LHCN-M2 (cell line): Measurements from ENCODE around the gene SPOP. TPM values are rescaled to one million over a fixed set of nuclear protein-coding genes. Genes with fewer than 3 reads are reported as not detected.
"Not testable (repeated sequence)": the region's sequence is repeated elsewhere in the genome, so short reads cannot be mapped to it uniquely, and the experiment has no call there.

Experiments
- DNase-seq: peaks from one replicate; pipeline ENCODE4 v3.0.0-alpha.2; 2012; ENCODE audit warnings: low read depth
- total RNA-seq: library from RNA; depleted of rRNA; stranded (reverse); fragments of >200 nt; gene quantifications from 2 replicates; pipeline ENCODE4 v1.2.3, GENCODE V29; 2014

Gene SPOP
- total RNA-seq, 1 experiment from 2014 or later: 32.7 TPM

DNA sequence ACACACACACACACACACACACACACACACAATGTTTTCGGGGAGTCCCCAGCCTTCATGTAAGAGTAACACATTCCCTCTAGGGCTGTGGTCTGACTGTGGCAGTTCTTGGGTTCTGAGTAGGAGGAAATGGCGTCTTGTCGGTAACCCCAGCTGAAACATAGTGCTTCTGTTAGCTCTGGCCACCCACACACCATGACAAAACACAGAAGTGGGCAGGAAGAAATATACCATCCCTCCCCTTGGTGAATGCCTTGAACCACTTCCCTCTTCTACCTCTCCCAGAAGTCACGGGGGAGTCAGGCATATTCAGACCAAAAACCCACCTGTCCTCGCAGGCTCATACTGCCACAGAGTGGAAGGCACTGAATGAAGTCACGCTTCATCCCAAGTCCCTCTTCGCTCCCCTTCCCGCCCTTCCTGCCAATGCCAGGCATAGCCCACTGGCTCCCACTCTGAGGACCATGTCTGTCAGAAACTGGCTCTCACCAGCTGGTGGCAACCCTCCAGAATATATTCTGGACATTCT, 18.4 kb upstream of the SPOP start:
- DNase-seq: no peak

DNA sequence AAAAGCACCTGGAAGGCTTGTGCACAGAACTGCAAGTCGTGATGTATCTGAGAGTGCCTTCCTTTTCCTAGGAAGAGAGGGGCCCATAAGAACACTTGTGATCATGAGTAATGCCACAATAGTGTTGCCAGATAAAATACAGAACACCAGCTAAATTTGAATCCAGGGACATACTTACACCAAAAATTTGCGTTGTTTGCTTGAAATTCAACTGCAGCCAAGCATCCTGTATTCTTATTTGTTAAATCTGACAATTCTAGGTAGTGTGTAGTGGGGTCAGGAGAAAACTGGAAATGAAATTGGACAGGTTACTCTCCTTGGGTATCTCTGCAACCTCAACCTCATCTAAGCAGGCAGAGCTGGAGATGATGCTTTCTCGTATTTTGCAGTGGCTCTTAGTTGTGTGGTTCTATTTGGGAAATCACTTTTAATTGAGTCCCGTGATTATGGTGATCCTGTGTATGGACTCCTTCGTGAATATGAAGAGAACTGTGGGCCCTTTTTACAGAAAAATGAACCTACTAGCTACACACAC, 17.9 kb upstream of the SPOP start:
- DNase-seq: no peak

DNA sequence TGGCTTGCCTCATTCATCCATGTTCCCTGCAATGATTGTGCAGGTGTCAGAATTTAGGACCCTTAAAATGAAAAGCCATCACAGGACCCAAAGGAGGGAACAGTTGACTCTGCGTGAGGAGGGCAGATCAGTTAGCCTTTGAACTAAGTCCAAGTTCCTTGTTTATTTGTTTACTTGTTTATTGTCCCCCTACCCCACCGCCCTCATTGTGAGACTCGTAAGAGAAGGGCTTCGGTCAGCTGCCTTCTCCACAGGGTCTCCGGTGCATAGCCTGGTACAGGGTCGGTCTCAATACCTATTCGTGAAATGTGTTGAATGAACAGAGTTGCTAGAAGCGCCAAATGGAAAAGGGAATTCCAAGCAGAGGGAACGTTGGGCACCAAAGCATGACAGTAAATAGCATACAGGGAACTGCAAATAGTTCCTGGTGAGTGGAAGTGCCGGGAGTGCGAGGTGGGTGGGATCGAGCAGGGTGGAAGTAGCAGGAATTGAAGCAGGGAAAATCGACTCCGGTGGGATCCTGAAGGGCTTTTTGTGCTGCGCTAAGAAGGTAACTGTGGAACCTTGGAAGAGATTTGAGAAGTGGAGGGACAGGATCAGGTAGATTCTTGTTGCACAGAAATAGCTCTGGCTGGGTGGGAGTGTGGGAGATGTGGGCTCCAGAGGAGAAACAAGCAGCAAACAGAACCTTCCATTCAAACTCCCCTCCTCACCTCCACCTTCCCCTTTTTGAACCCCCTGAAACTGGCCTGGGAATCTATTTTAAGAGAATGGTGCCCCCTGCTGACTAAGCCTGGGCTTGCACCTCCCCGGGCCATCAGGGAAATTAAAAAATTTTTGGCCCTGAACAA, 17.2 kb upstream of the SPOP start:
- DNase-seq: no peak

DNA sequence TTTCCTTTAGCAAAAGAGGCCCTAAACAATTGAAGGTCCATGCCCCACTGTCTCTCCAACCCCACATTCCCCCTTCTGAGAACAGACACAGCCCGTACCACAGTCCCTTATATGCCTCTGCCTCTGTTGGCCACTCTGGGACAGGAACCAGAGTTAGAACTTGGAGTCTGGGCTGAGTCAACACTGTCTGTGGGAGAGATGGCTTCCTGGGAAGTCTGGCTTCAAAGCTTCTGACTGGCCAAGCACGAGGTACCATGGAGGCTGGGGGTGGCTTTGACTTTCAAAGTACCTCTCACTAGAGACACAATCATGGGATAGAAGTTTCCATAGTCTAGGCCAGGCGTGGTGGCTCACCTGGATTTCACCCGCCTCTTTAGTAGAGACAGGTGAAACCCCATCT, 14.9 kb upstream of the SPOP start:
- DNase-seq: no peak

DNA sequence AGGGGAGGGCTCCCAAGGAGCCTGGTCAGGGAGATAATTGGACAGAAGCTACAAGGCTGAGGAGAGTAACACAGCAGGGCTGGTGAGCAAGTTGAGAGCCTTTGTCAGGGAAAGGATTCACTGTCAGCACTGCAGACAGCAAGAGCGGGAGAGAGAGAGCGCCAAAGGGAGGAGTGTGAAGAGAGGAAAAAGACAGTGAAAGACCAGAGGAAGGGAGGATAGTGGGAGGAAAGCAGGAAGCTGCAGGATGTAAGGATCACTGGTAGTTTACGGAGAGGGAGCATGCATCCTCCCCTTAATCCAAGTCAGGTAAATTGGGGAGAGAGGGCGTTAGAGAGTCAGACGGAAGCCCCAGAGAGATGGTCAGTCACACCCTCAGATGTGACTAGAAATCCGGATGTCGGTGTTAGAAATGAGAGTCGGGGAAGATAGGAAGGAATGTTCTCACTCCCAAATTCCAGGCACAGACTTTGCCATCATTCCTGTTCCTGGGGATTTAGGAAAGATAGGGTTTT, 13.8 kb upstream of the SPOP start:
- DNase-seq: no peak

DNA sequence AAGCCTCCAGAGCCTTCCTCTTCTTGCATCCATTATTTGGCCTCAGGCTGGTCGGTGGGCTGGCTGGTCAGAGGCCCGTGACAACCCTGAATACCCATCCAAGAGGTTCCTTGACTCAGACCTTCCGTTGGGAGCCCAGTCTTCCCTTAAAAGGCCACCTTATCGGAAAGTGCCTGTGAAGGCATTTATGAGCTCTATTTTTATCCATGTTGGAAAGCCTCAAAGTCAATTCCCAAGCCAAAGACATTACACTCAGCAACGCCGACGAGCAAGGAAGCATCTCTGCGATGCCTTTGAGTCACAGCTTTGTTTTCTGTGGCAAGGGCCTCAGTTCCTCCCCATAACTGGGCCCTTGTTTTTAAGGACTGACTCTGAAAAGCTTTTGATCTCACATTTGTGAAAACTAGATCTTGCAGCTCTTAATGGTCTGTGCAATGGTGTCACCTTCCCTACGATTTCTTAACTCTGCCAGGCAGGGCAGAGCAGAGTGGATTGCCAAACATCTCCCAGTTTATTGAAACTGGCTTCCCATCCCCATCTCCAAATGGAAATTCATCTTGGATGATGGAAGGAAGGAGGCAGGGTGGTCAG, 13.3 kb upstream of the SPOP start:
- DNase-seq: no peak

DNA sequence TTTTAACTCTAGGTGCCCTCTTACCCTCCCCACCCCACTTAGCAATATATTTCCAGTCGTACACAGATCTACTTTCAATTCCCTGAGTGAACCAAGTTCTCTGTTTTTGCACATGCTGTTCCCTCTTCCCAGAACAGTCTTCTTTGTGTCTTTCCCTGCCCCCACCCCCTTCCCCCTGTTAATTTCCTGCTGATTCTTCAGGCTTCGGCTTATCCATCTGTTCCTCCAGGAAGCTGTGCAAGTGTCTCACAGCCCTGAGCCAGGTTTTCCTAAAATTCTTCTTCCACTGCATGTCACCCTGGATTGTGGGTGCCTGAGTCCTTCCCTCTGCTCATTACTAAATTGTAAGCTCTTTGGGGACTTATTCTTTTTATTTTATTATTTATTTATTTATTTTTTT, 12.4 kb upstream of the SPOP start:
- no peak for DNase-seq

DNA sequence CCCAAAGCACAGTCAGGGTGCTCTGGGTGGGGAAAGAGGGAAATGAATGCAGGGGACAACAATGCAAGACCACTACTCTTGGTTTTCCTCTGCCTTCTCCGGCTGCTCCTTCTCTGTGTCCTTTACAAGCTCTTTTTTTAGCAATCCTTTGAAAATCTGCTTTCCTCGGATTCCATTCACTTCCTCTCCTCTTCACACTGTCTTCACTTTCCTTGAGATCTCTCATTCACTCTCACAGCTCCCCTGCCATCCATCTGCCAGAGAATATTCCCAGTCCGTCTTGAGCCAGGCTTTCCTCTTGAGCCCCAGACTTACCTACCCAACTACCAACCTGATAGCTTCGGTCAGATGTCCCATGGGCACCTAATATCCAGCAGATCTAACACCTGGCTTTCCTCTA, 11.0 kb upstream of the SPOP start:
- DNase-seq: no peak

DNA sequence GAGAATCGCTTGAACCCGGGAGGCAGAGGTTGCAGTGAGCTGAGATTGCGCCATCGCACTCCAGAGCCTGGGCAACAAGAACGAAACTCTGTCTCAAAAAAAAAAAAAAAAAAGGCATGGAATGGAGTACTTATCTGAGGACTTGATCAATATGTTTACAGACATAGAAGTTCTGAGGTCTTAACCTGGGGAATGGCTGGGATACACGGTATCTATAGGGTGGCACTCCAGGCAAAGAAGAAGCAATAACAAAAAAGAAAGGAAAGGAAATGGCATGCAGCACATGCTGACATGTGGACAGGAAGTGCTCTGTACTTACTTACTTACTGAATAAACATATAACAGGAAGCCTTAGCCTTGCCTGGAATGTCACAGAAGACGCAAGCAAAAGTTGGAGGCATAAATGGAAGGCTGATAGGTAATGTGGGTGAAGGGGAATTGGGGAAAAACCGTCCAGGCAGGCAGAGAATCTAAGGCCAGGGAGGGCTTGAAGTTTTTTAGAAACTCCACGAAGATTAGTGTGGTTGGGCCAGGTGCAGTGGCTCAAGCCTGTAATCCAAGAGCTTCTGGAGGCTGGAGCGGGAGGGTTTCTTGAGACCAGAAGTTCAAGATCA, 10.1 kb upstream of the SPOP start:
- peak; percentile 29 for DNase-seq

DNA sequence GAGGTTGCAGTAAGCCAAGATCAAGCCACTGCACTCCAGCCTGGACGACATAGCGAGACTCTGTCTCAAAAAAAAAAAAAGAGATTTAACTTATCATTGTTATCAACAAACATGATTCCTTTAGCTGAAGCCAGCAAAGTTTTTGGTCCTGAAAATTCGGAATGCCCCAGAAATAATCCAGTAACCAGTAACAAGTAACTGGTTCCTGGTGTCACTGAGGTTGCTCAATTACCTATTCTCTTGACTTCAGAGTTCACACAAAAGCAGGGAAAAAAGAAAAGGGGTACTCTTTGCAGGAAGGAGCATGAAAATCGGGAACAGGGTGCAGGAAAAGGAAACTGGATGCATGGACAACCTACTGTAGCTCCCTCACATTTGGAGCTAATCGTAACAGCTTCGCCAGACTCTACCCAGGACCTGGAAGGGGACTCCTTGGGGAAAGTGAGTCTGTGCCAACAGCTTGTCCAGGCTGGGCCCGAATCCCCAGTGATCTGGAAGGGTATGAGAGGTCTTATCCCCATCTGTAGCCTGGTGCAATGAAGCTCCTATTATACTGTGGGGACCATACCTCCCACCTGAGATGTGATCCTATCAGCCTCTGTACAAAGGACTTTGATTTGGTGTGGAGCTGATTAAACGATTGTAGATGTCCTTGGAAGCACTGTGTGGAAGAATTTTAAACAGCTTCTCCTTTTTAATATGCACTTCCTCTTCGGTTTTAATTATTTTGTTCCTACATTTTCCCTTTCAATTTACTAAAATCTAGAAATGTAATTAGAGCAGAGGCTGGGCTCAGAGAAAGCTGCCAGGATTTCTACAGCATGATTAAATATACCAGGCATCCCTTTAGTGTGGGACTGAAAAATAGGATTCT, 3.4 kb upstream of the SPOP start:
- no peak for DNase-seq

DNA sequence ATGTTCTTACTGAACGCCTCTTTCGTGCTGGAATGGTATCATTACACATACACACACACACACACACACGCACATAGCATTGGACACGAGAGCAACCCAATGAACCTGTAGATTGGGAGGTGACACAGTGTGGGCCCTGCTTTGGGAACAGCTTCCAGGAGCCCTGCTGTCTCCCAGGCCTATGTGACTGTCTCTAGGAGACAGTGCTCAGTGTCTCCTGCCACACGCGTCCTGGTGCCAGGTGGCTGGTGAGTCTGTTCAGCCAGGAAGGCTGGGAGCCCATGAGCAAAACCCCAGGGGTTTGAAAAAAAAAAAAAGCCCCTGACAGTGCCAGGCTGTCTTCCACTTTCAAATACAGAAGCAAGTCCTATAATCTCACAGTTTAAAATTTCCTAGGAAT, 2.4 kb upstream of the SPOP start:
- no peak for DNase-seq

DNA sequence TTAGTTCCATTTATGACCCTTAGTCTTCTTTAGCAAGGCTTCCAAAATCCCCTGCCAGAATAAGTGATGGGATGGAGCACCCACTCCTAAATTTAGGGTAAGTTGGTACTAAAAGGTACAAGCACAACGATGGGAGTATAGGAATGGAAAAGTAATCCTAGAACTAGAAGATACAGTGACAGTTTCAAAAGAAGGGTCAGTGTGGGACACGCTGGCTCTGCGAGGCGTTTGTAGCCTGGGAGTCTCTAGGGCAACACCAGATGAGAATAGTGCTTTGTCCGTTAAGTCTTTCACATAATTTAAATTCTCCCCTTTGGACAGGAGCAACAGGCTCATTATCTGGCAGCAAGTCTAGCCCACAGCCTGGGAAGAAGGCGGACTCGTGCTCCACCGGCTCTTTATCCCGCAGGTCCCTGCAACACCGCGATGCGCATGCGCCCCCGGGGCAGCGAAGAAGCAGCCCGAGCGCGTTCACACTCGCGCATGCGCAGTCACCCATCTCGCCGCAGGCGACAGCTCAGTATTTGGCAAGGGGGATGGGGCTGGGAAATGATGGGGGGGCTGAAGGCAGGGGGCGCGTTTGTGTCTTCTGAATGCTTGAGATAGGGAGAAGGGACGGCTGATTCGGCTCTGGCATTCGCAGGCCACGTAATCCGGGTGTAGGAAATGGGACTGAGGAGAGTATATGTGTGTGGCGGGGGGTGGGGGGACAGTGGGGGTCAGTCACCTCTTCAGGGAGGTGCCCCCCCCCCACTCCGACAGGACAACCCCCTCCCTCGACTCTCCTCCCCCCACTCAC, 564 bp downstream of the SPOP start:
- peak; percentile 91 for DNase-seq

DNA sequence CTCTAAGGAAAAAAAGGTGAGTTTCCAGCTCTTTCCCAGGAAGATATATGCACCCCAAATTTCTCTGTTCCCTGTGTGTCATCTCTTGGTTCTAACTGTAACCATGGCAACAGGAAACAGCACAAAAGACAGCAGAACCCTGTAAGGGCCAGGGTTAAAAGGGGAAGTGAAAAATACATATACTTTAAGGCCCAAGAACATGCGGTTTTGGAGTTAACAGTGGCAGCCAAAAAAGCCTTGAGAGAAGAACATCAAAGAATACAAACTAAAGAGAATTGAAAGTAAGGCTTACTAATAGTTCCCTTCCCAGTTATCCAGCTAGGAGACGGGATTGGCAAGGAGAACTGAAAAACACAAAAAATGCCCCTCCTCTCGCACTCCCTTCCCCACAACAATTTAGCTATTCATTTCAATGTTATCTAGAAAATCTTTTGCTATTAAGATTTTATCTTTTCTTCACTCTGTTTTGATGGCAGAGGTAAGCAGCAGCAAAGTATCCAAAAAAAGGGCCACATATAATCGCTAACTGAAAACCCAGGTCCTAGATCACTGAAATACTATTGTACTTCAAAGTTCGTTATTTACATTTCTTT, 1.5 kb downstream of the SPOP start:
- DNase-seq: peak; percentile 66

DNA sequence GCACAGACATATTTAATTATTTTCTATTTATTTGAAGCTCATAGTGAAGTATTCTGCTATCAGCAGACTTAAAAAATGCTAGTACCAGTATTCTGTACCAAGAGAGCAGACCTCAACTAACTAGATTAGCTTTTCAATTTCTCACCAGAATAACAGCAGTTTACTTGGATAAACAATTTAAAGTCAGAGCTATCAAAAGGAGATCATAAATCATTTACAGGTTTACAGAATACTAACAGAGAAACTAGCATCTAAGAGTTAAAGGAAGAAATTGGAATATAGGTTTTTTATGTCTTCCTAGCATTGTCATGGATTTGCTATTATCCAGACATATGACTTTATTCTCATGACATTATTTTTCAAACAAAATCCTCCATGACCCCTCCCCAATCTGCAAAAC, 3.4 kb downstream of the SPOP start:
- DNase-seq: no peak

DNA sequence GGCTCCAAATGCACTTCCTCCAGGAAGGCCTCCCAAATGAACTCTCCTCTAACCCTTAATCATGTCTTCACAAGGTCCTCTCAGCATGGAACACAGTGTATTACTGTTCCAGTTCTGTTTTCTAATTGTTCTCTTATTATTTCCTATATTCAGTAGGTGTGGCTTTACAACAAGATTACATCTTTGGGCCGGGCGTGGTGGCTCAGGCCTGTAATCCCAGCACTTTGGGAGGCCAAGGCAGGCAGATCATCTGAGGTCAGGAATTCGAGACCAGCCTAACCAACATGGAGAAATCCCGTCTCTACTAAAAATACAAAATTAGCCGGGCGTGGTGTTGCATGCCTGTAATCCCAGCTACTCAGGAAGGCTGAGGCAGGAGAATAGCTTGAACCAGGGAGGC, 4.2 kb downstream of the SPOP start:
- DNase-seq: not testable (repeated sequence)

DNA sequence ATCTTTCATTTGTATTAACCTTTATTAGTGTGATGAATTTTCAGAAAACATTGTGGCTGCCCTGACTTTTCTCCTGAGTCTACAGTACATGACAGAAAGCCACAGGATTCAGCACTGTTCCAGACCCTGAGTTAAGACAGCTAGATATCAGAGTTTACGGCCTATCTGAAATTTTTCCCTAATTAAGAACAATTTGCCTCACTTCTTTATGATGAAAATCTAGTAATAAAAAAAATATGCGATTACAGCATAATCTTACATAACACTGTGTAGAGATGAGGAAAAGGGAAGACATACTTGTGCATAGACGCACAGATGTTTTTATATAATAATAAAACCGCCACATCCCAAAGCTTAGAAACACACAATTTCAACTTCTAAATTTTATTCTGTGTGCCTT, 7.3 kb downstream of the SPOP start:
- DNase-seq: no peak

DNA sequence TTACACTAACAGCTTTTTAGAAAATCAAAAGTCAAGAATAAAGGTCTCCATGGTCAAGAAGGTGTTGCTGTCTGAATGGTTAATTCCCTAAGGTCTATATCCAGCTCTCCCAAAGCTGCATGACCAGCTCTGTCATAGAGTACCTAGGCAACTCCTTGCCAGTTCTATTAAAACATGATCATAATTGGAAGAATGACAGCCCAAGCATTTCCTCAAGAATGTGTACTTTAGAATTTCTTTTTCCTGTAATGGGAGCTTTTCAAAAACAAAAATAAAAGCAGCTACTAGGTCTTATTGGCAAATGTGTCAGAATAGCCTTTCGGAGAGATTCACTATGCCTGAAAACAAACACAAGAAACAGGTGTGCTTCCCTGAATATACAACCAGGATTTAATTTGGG, 7.9 kb downstream of the SPOP start:
- no peak for DNase-seq

DNA sequence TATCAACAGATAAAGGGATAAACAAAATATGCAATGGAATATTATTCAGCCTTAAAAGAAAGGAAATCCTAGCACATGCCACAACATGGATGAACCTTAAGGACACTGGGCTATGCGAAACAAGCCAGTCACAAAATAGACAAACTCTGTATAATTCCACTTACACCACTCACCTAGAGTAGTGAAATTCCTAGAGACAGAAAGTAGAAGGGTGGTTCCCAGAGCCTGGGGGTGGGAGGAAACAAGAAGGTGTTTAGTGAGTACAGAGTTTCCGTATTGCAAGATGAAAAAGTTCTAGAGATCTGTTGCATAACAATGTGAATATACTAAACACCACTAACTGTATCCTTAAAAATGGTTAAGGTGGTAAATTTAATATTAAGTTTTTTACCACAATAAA, 10.0 kb downstream of the SPOP start:
- DNase-seq: no peak

DNA sequence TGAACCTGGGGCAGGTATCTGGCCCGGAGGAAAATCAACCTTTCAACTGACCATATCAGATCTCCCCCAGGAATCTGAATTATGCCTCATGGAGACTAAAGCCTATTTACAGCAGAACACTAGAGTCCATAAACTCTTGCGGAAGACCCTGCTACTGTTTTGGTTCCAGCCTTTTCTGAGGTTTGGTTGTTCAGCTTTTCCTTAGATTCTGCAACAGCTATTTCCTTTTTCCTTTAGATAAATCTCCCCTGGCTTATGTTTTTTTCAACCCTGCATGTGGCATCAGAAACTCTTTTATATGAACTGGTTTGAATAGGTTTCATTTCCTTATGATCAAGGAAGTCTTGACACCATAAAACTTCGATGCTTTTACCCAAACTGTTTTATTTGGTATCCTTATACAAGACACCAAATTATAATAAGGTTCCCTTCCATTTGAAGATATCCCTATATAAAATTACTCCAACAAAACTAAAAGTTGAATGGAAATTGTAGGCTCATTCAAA, 13.1 kb downstream of the SPOP start:
- DNase-seq: no peak
